Mesenteric fat pad (tissue), 1 donor: ENCODE data around the gene XRCC5. TPM values are rescaled to one million over a fixed set of nuclear protein-coding genes. Genes with fewer than 3 reads are reported as not detected.
"Not testable (repeated sequence)": the region's sequence is repeated elsewhere in the genome, so short reads cannot be mapped to it uniquely, and the experiment has no call there.

Experiments used
- DNase-seq: peaks from one replicate; pipeline ENCODE4 v3.0.0-alpha.2; 2020; ENCODE audit warnings: low spot score
- total RNA-seq: library from RNA; stranded (reverse); fragmentation: NEBNext Ultra II Directional; extraction: Animal tissue kit (Norgen Biotek cat#: 25700); gene quantifications from one replicate; pipeline ENCODE4 v1.2.1, GENCODE V29; 2021
- donor health status: DM: yes; HTN: yes; CAD: no.

Gene XRCC5
- total RNA-seq, 1 donor from 2014 or later: 213 TPM

- DNase-seq: no peak
Measured at GRCh38 chr2:216116418-216116817, 7.3 kb downstream of the XRCC5 start.

DNA sequence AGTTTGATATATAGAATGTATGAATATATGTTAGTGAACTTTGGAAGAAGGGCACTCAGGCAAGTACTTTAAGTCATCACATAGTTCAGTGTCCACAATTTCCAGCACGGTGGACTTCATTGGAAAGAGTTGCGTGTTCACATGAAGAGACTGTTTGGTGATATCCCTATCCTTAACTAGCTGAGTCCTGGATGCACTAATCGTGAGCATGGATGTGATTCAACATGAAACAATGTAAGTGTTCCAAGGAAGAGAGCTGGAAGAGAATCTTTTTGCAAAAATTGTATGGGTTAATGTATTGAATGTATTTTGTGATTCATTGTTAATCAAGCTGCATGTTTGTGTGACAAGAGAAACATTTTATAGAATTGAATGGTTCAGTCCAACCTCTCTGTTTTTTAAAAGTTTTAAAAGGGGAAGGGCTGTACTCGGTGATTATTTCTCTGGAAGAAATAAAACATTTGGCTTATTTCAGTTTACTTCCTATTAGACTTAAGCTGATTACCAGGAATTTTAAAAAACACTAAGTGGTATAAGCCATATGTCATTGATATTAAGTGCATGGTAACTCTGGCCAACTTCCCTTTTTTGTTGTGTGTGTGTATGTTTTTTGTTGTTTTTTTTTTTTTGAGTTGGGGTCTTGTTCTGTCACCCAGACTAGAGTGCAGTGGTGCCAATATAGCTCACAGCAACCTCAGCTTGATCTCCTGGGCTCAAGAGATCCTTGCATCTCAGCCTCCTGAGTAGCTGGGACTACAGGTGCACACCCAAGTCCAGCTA, 8.6 kb downstream of the XRCC5 start:
- no peak for DNase-seq

- DNase-seq: no peak
Measured at GRCh38 chr2:216118474-216118873, 9.3 kb downstream of the XRCC5 start.

- no peak for DNase-seq
Measured at GRCh38 chr2:216119146-216119545, 10.0 kb downstream of the XRCC5 start.

DNA sequence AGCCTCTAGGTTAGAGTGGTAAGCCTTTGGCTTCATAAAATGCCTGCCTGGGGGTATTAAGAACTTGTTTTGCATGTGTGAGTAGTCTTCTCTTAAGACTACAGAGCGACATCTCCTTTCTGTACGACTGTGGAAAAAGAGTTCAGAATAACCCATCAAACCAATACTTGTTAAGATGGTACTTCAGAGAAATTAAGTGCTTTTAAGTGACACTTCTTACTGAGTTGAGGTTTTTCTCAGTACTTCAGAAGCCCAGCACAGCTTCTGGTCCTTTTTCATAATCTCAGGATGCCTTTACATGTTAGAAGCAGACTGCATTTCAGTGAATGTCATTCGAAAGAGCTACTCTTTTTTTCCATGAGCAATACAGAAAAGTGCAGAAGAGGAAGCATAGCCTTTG, 10.8 kb downstream of the XRCC5 start:
- DNase-seq: no peak

DNA sequence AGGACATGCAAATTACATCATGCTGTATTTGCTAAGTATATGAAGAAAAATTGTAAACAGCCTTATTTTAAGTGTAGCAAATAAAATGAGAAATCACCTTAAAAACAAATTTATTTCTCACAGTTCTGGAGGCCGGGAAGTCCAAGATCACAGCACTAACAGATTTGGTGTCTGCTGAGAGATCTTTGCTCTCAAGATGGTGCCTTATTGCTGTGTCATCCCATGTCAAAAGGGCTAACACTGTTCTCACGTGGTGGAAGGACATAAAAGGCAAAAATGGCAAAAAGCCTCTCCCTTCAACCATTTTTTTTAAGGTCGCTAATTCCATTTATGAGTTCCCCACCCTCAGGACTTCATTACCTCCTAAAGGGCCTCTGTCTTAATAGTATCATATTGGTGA, 12.1 kb downstream of the XRCC5 start:
- DNase-seq: no peak

- no peak for DNase-seq
Measured at GRCh38 chr2:216126943-216127342, 17.8 kb downstream of the XRCC5 start.

GRCh38 chr2:216130346-216130971, 21.3 kb downstream of the XRCC5 start:
- DNase-seq: no peak

DNA sequence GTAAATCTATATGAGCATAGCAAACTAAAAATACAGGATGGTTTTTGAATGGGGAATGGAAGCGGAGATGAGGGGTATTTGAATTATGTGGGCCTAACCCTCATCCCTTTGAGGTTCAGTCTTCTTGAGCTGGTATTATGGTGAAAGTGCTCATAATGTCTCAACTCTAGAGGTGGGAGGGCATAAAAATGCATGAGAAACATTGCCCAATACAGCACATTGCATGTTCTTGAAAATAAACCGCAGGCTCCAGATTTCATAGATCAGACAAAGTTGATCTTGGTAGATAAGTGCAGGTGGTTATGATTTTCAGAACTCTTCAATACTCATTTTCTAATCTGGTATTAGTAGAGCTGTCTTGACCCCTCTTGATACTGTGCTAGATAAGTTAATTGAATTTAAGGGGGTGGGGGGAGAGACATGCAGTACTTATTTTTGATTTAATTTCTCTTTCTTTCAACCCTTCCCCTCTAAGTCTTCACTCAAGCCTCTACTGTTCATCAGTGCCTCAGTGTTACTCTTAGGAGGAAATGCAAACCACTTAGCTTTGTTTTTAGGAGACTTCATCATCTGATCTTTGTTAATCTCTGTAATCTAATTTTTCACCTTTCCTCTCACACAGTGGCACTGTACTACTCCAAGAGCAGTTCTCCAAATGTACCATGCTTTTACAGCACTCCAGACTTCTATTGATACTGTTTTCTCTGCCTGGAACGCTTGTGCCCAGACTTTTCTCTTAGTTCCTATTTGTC, 22.2 kb downstream of the XRCC5 start:
- no peak for DNase-seq

DNA sequence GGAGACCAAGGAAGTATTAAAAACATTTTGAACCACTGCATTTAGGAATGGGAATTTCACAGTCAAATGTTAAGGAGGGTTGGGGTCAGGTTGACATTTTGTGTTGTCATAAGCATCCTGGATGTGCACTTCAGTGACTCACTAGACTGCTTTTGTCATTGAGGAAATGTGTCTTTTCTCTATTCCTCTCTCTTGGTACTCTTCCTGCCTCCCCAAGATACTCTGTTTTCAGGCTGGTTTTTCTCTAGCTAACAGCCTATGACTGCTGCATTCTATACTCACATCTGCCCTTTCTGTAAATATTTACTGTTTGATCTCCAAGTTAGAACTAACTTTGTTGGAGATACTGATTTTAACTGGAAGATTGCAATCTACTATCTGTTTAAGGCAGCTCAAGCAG, 23.4 kb downstream of the XRCC5 start:
- no peak for DNase-seq

- DNase-seq: no peak
Measured at GRCh38 chr2:216133397-216133796, 24.2 kb downstream of the XRCC5 start.

- no peak for DNase-seq
Measured at GRCh38 chr2:216134958-216135541, 25.9 kb downstream of the XRCC5 start.

DNA sequence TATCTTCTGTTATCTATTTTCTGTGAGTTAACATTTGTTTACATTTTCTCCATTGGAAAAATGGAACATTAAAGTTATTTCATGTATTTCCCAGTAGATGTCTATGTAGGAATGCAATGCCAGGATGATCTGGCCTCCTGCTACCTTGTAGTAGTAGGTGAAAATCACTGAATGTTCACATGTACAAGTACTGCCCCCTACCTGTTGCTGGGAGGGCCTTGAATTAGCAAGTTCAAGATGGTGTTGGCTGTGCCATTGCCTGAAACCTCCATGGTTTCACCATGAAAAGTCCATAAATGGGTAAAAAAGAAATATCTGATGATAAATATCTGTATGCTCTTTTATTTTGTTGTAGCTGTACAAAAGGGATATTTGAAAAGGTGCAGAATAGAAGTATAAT, 30.7 kb downstream of the XRCC5 start:
- no peak for DNase-seq

GRCh38 chr2:216141516-216141915, 32.4 kb downstream of the XRCC5 start:
- DNase-seq: not testable (repeated sequence)

DNA sequence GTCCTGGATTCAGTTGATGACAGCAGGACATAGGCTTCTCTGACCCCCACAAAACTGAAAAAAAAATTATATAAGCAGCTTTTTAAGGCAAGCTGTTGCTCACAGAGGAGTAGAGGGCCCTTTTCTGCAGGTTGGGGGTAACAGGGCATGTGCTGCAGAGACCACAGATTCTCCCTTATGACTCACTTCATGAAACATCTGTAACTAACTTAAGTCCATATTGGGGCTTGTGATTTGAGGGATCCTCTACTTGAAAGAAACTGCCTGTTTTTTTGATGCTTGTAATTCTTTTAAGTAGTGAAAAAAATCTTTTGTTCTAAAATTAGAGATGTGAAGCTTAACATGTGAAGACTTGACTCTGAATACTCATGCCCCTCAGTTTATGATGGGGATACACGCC, 33.4 kb downstream of the XRCC5 start:
- DNase-seq: no peak

DNA sequence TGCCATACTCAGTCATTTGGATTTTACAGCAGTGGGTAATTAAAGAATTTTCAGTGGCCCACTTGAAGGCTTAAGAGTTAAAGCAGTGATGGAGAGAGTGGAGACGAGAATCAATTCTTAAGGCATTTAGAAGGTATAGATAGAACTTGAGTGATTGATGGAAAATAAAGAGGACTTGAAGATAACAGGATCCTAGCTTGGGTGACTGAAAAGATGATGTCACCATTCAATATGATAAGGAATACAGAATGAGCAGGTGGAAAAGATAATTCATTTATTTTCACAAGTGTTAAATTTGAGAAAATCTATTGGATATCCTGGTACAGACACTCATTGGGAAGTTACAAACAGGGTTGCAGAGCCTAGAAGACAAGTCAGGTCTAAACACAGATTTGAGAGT, 35.2 kb downstream of the XRCC5 start:
- DNase-seq: no peak

GRCh38 chr2:216144857-216145256, 35.7 kb downstream of the XRCC5 start:
- DNase-seq: no peak

DNA sequence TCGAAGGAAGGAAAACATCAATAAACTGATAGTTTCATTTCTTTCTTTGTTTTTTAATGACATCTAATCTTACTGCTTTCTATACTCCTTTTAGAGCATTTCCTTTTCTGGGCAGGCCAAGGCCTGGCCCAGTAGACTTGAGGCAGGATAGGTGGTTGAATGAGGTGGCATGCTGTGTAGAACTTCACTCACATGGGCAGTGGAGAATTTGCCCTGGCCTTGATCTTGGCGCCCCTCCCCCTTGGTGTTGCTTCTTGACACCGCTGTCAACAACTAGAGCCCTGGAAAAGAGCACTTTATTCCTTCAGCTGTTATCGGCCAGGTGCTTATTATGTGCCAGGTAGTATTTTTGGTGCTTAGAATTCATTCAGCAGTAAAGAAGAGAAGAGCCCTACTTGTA, 37.4 kb downstream of the XRCC5 start:
- no peak for DNase-seq

- no peak for DNase-seq
Measured at GRCh38 chr2:216147172-216148131, 38.3 kb downstream of the XRCC5 start.

- DNase-seq: no peak
Measured at GRCh38 chr2:216148983-216149382, 39.8 kb downstream of the XRCC5 start.

DNA sequence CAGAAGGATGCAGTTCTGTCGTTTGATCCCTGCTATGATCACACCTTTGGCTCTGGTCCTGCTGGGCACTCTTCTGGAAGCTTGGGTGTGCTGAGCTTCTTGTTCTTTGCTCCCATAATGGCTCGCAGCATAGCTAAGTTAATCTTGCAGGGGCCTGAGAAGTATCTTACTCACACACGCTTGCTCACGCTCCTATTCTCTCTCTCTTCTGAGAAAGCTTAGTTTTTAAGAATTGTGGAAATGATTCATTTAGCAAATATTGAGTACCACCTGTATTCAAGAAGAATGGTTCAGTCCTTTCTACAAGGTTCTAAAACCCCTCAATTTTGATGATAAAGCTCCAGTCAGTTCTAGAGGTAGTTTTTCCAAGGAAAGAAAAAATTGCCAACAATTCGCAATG, 40.6 kb downstream of the XRCC5 start:
- no peak for DNase-seq
